Fibroblast of lung (primary cell): Measurements from ENCODE around the gene CD200.

Experiments used
- EZH2 ChIP-seq: IDR thresholded peaks from 2 replicates; pipeline ENCODE4 v1.5.1; 2012; ENCODE audit warnings: low read length, control low read depth, mild to moderate bottlenecking; ENCODE audit errors: missing control alignments
- TF ChIP-seq, protein P1 (sequence below), 2 donors: IDR thresholded peaks in 1 of 2; conservative IDR thresholded peaks in 1 of 2; 1 replicate in 1 of 2; 2 replicates in 1 of 2; pipeline ENCODE4 v1.5.1; 2011 to 2012; ENCODE audit warnings: low read length in 2 of 2, control low read depth in 1 of 2, inconsistent platforms in 1 of 2, low read depth in 1 of 2, mild to moderate bottlenecking in 1 of 2

- TF ChIP-seq, protein P1, sequence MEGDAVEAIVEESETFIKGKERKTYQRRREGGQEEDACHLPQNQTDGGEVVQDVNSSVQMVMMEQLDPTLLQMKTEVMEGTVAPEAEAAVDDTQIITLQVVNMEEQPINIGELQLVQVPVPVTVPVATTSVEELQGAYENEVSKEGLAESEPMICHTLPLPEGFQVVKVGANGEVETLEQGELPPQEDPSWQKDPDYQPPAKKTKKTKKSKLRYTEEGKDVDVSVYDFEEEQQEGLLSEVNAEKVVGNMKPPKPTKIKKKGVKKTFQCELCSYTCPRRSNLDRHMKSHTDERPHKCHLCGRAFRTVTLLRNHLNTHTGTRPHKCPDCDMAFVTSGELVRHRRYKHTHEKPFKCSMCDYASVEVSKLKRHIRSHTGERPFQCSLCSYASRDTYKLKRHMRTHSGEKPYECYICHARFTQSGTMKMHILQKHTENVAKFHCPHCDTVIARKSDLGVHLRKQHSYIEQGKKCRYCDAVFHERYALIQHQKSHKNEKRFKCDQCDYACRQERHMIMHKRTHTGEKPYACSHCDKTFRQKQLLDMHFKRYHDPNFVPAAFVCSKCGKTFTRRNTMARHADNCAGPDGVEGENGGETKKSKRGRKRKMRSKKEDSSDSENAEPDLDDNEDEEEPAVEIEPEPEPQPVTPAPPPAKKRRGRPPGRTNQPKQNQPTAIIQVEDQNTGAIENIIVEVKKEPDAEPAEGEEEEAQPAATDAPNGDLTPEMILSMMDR (conservative IDR thresholded peaks at IDR 0.05 in 1 of 2, IDR thresholded peaks at IDR 0.05 in 1 of 2; ENCODE audit: low read depth in 1 of 2, low read length in 2 of 2): no peak
- TF ChIP-seq EZH2: no peak
These were observed 34.2 kb upstream of the CD200 start for GRCh38 chr3:112298781-112299180.
